Large intestine (tissue), 3 donors: ENCODE measurements around the gene TRMT44. TPM values are rescaled to one million over a fixed set of nuclear protein-coding genes. Genes with fewer than 3 reads are reported as not detected.

Experiments
- DNase-seq, 2 donors: peaks; one replicate each; pipeline versions ENCODE4 v3.0.0 to v3.0.0-alpha.2; 2013
- H3K27ac ChIP-seq: one replicate; pipeline ENCODE4 v1.5.1; 2013; ENCODE audit warnings: low read length
- H3K27me3 ChIP-seq: 2 replicates; pipeline ENCODE4 v1.6.1; 2013; ENCODE audit warnings: low read length; ENCODE audit not compliant: control insufficient read depth, insufficient read depth
- H3K36me3 ChIP-seq: 2 replicates; pipeline ENCODE4 v1.6.1; 2013; ENCODE audit warnings: low read length; ENCODE audit not compliant: control insufficient read depth, insufficient read depth
- H3K4me1 ChIP-seq: one replicate; pipeline ENCODE4 v1.6.1; 2013; ENCODE audit warnings: low read length; ENCODE audit not compliant: control insufficient read depth, insufficient read depth
- H3K4me3 ChIP-seq: one replicate; pipeline ENCODE4 v1.5.1; 2013; ENCODE audit warnings: low read length
- H3K9me3 ChIP-seq: one replicate; pipeline ENCODE4 v1.6.1; 2013; ENCODE audit warnings: mild to moderate bottlenecking, low read depth, low read length, moderate library complexity; ENCODE audit not compliant: control insufficient read depth
- WGBS: methylation state at CpG from one replicate; pipeline ENCODE4 v1.1.5; 2013; ENCODE audit warnings: low lambda C conversion rate; ENCODE audit not compliant: insufficient coverage; 5-methylcytosine and 5-hydroxymethylcytosine counted together
- polyA plus RNA-seq: library from polyadenylated mRNA; unstranded; fragments of 120-200 nt; gene quantifications from one replicate; pipeline ENCODE4 v1.2.1, GENCODE V29; 2013

The TRMT44 gene
- polyA plus RNA-seq, 1 donor, result 13.1 TPM

DNA sequence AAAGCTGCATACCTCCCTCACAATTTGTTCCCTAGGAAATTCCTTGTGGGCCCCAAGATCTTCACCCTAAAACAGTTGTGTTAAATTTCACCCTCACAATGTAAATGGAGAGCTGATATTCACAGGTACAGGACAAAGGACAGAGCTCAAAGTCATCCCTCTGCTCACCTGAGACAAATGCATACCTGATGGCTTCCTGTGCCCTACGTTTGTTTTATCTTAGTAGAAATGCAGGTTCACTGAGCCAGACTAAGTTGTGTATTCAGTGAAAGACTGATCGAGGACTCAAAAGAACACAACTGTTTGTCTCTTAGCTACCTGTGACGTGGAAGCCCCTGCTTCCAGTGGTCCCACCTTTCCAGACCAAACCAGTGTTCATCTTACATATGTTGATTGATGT lies 53.6 kb downstream of the TRMT44 start:
- no peaks in the 10 kb centered on the region for H3K4me1 ChIP-seq
- no peaks in the 10 kb centered on the region for H3K9me3 ChIP-seq
- H3K27ac ChIP-seq, result no peak overlapping the region
- no CpG with 5 or more reads among the region's 3 CpGs for WGBS
- H3K27me3 ChIP-seq, result no peaks in the 10 kb centered on the region
- H3K4me3 ChIP-seq, result no peak overlapping the region
- no peak for DNase-seq
- H3K36me3 ChIP-seq, result no peaks in the 10 kb centered on the region

DNA sequence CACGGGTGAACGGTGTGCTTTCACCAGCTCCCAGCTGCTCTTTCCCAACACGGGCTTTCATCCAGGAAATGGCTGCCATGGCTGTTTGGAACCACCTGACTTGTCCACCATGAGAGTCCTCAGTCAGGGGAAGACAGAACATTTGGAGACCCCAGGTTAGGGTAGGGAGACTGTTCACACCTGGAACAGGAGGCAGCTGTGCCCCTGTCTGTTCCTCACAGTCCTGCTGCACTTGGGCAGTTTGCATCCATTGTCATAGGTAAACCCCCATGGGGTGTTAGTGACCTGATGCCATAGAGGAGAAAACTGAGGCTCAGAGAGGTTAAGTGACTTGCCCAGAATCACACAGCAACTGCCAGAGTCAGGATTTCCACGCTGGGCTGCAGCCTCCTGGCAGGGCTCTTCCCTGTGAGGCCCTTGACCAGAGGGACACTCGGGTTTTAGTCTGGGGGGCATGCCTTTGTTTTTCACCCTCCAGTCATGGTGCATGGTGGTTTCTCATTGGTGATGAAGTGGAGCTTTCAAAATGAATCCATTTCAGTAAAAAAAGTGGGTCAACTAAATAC lies 54.5 kb downstream of the TRMT44 start:
- no CpG with 5 or more reads among the region's 5 CpGs for WGBS
- Histone ChIP-seq H3K27me3 (no peaks in the 10 kb centered on the region), H3K4me3 (no peak overlapping the region), H3K9me3 (no peaks in the 10 kb centered on the region), H3K27ac (no peak overlapping the region), H3K36me3 (no peaks in the 10 kb centered on the region), H3K4me1 (no peaks in the 10 kb centered on the region)
- DNase-seq, result no peak

GRCh38 chr4:8495803-8496202 lies 55.2 kb downstream of the TRMT44 start:
- no CpG with 5 or more reads among the region's 3 CpGs for WGBS
- H3K27me3 ChIP-seq, result no peaks in the 10 kb centered on the region
- no peak overlapping the region for H3K4me3 ChIP-seq
- H3K36me3 ChIP-seq, result no peaks in the 10 kb centered on the region
- no peaks in the 10 kb centered on the region for H3K9me3 ChIP-seq
- no peak overlapping the region for H3K27ac ChIP-seq
- no peaks in the 10 kb centered on the region for H3K4me1 ChIP-seq
- no peak for DNase-seq

DNA sequence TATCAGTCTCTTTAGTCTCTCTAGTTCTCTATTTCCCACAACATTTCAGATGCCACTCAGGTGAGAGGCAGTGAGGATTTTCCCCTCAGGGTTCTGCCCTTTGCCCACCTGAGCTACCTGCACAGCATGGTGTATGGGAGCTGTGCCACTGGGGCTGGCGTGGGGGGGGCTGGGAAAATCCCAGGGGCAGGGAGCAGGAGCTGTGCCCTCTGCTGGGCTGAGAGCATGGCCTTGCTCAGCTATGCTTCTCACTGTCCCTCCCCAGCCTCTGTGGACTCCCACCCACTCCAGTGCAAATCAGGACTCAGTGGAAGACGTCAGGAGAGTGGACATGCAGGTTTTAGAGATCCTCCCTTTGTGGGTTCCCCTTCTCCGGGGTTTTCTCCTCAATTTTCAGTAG lies 57.2 kb downstream of the TRMT44 start:
- WGBS, result no CpG with 5 or more reads among the region's 3 CpGs
- no peak for DNase-seq
- no peak overlapping the region for H3K4me3 ChIP-seq
- H3K27me3 ChIP-seq, result no peaks in the 10 kb centered on the region
- H3K27ac ChIP-seq, result no peak overlapping the region
- H3K36me3 ChIP-seq, result no peaks in the 10 kb centered on the region
- H3K4me1 ChIP-seq, result no peaks in the 10 kb centered on the region
- H3K9me3 ChIP-seq, result no peaks in the 10 kb centered on the region

GRCh38 chr4:8500966-8501365 lies 60.4 kb downstream of the TRMT44 start:
- no peaks in the 10 kb centered on the region for H3K36me3 ChIP-seq
- no peak overlapping the region for H3K27ac ChIP-seq
- no peak overlapping the region for H3K4me3 ChIP-seq
- no peaks in the 10 kb centered on the region for H3K27me3 ChIP-seq
- WGBS, result no CpG with 5 or more reads among the region's 7 CpGs
- DNase-seq, result no peak
- no peaks in the 10 kb centered on the region for H3K9me3 ChIP-seq
- no peaks in the 10 kb centered on the region for H3K4me1 ChIP-seq

DNA sequence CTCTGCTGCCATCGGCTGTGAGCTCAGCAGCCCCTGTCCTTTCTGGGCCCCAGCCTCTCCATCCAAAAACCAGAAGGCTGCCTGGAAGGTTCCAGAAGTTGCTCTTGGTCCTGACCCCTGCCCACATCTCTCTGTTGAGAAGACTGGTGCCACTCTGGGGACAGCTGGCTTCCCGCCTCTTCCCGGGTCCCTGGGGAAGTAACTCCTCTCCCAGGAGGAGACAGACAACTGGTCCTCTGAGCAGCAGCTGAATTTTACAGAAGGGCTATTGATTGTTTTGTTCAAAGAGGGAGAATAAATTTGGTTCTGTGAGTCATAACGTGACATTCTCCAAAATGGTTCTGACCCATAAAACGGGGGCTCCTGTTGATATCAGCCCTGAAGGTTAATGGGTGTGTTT lies 61.2 kb downstream of the TRMT44 start:
- Histone ChIP-seq H3K27ac (no peak overlapping the region), H3K36me3 (no peaks in the 10 kb centered on the region), H3K4me1 (no peaks in the 10 kb centered on the region)

DNA sequence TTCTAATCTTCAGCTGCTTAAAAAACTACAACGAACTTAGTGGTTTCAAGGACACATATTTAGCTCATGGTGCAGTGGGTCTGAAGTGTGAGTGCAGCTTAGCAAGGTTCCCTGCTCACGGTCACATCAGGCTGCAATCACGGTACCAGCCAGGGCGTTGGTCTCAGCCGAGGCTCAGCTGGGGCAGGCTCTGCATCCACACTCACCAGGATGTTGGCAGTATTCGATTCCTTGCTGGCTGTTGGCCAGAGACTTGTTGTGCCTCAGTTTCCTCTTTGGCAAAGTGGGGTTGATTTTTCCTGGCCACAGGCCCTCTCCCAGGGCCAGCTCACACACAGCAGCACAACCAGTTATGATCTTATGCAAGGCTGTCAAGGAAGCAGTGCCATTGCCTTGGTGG lies 61.8 kb downstream of the TRMT44 start:
- no peak overlapping the region for H3K27ac ChIP-seq
- WGBS, result no CpG with 5 or more reads among the region's 6 CpGs

More for the DNA sequence above, 61.2 kb downstream of the TRMT44 start:
- H3K9me3 ChIP-seq, result no peaks in the 10 kb centered on the region
- WGBS, result no CpG with 5 or more reads among the region's 5 CpGs
- no peaks in the 10 kb centered on the region for H3K27me3 ChIP-seq
- no peak for DNase-seq
- H3K4me3 ChIP-seq, result no peak overlapping the region

GRCh38 chr4:8502836-8503585 lies 62.4 kb downstream of the TRMT44 start:
- no peak for DNase-seq
- no peaks in the 10 kb centered on the region for H3K27me3 ChIP-seq

More for the DNA sequence above, 61.8 kb downstream of the TRMT44 start:
- no peak for DNase-seq
- no peaks in the 10 kb centered on the region for H3K36me3 ChIP-seq
- no peaks in the 10 kb centered on the region for H3K4me1 ChIP-seq
- H3K9me3 ChIP-seq, result no peaks in the 10 kb centered on the region
- no peak overlapping the region for H3K4me3 ChIP-seq
- H3K27me3 ChIP-seq, result no peaks in the 10 kb centered on the region

DNA sequence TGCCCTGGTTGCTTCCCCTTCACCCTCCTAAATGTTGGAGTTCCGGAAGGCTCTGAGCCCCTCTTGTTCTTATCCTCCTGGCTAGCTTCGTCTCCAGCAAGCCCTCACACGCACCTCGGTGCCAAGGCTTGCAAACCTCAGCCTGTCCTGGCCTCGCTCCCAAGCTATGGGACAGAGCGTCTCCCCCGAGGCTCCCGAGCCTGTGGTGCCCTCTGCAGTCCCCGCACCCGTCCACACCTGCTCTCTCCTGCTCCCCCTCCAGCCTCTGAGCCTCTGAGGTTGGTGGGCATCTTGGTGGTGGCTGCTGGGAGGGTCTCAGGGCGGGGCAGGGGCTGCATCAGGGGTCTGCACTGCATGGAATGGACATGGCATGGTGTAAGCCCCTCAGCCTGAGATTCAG lies 63.2 kb downstream of the TRMT44 start:
- Histone ChIP-seq H3K4me1 (no peaks in the 10 kb centered on the region), H3K36me3 (no peaks in the 10 kb centered on the region), H3K9me3 (no peaks in the 10 kb centered on the region), H3K4me3 (no peak overlapping the region), H3K27me3 (no peaks in the 10 kb centered on the region), H3K27ac (no peak overlapping the region)
- WGBS, result no CpG with 5 or more reads among the region's 11 CpGs
- DNase-seq, result no peak

More at GRCh38 chr4:8502836-8503585, 62.4 kb downstream of the TRMT44 start:
- Histone ChIP-seq H3K27ac (no peak overlapping the region), H3K9me3 (no peaks in the 10 kb centered on the region), H3K36me3 (no peaks in the 10 kb centered on the region), H3K4me1 (no peaks in the 10 kb centered on the region), H3K4me3 (no peak overlapping the region)
- no CpG with 5 or more reads among the region's 13 CpGs for WGBS

GRCh38 chr4:8504279-8505007 lies 63.9 kb downstream of the TRMT44 start:
- H3K4me3 ChIP-seq, result no peak overlapping the region
- H3K36me3 ChIP-seq, result no peaks in the 10 kb centered on the region
- no peak for DNase-seq
- no CpG with 5 or more reads among the region's 15 CpGs for WGBS
- no peak overlapping the region for H3K27ac ChIP-seq
- H3K9me3 ChIP-seq, result no peaks in the 10 kb centered on the region
- H3K4me1 ChIP-seq, result no peaks in the 10 kb centered on the region
- no peaks in the 10 kb centered on the region for H3K27me3 ChIP-seq
